Fibroblast of villous mesenchyme (primary cell): ENCODE measurements around the gene R3HDM1. TPM values are rescaled to one million over a fixed set of nuclear protein-coding genes. Genes with fewer than 3 reads are reported as not detected.

ENCODE experiments used
- DNase-seq: peaks from one replicate; pipeline ENCODE4 v3.0.0-alpha.2; 2010; ENCODE audit warnings: low read depth
- H3K4me3 ChIP-seq: 2 replicates; pipeline ENCODE4 v1.5.1; 2011; ENCODE audit warnings: low read depth, mild to moderate bottlenecking, low read length
- total RNA-seq: library from RNA; depleted of rRNA; stranded (reverse); fragments of >200 nt; gene quantifications from 2 replicates; pipeline ENCODE4 v1.2.3, GENCODE V29; 2012
- TF ChIP-seq, protein P1 (sequence below): IDR thresholded peaks from 2 replicates; pipeline ENCODE4 v1.5.1; 2012; ENCODE audit warnings: low read depth, mild to moderate bottlenecking, low read length; ENCODE audit not compliant: insufficient read depth

R3HDM1 gene
- total RNA-seq, 1 donor: 13.8 TPM

DNA sequence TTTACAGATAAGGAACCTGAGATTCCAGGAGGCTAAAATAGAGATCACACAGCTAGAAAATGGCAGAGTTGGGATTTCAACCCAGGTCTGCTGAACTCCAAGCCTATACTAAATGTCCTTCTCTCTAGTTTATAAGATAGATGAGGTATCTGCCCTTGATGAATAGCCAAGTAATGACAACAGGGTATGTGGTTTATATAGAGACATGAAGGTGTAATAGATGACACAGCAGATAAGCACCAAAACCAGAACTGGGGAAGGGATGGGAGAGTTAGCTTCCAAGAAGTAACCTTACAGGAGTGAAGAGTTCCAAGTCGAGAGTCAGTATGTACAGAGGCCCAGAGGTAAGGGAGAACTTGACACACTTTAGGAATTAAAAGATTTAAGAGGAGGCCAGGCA, 105.7 kb downstream of the R3HDM1 start:
- no peak for DNase-seq
- H3K4me3 ChIP-seq: no peak overlapping the region
- TF ChIP-seq, protein P1, sequence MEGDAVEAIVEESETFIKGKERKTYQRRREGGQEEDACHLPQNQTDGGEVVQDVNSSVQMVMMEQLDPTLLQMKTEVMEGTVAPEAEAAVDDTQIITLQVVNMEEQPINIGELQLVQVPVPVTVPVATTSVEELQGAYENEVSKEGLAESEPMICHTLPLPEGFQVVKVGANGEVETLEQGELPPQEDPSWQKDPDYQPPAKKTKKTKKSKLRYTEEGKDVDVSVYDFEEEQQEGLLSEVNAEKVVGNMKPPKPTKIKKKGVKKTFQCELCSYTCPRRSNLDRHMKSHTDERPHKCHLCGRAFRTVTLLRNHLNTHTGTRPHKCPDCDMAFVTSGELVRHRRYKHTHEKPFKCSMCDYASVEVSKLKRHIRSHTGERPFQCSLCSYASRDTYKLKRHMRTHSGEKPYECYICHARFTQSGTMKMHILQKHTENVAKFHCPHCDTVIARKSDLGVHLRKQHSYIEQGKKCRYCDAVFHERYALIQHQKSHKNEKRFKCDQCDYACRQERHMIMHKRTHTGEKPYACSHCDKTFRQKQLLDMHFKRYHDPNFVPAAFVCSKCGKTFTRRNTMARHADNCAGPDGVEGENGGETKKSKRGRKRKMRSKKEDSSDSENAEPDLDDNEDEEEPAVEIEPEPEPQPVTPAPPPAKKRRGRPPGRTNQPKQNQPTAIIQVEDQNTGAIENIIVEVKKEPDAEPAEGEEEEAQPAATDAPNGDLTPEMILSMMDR: no peak

GRCh38 chr2:135637456-135638087, 106.3 kb downstream of the R3HDM1 start:
- TF ChIP-seq, protein P1: no peak
- no peak for DNase-seq
- no peak overlapping the region for H3K4me3 ChIP-seq

GRCh38 chr2:135638825-135639224, 107.5 kb downstream of the R3HDM1 start:
- H3K4me3 ChIP-seq: no peak overlapping the region
- no peak for DNase-seq
- TF ChIP-seq, protein P1: no peak

GRCh38 chr2:135641156-135642068, 110.1 kb downstream of the R3HDM1 start:
- TF ChIP-seq, protein P1: no peak
- DNase-seq: no peak

DNA sequence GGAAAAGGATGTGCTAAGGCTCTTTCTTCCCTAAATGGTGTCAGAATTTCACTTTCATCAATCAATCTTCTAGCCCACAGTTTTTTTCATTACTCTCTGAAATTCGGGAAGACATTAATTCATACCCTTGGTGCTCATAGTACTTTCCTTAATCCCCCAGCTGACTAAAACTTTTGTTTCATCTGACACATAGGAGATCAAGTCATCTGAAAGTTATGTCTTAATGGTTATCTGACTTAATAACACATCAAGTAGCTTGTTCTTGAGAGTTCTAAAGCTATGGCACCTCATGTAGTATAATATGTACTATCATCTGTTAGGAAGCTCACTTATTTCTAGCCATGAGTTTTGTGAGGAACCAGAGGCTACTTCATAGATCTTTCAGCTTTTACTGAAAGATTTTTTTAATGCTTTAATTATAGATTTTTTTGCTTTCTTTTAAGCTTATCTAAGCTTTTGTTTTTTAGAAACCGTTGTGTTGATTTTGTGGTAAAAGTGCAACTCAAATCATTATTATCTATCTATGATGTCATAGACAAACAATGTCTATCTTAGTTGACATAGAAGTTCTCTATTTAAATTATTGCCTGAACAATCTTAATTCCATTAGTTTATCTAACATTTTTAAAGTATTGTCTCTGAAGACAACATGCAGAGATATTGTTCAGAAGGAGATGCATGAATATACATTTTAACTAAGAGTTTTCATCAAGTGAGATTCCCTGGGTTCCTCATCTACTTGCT, 116.7 kb downstream of the R3HDM1 start:
- TF ChIP-seq, protein P1: no peak
- no peak for DNase-seq

More at GRCh38 chr2:135641156-135642068, 110.1 kb downstream of the R3HDM1 start:
- no peak overlapping the region for H3K4me3 ChIP-seq

GRCh38 chr2:135650721-135651120, 119.4 kb downstream of the R3HDM1 start:
- DNase-seq: peak; percentile 26
- TF ChIP-seq, protein P1: no peak
- H3K4me3 ChIP-seq: no peak overlapping the region

More for the DNA sequence above, 116.7 kb downstream of the R3HDM1 start:
- H3K4me3 ChIP-seq: no peak overlapping the region
